KMS-11 (cell line): ENCODE data around the gene LMX1A.

Source experiments
- H2AFZ ChIP-seq: fragments of 200-600 bp; sonication (generic); 2 replicates; pipeline ENCODE4 v1.6.1; 2016; ENCODE audit warnings: antibody characterized with exemption, mixed run types, low read depth
- H3K27ac ChIP-seq: fragments of 200-600 bp; sonication (generic); 2 replicates; pipeline ENCODE4 v1.6.1; 2016; ENCODE audit warnings: mild to moderate bottlenecking, mixed run types
- H3K27me3 ChIP-seq: fragments of 200-600 bp; sonication (generic); 2 replicates; pipeline ENCODE4 v1.6.1; 2017; ENCODE audit warnings: mild to moderate bottlenecking, low read depth, mixed run types, moderate library complexity; ENCODE audit not compliant: insufficient read depth
- H3K36me3 ChIP-seq: fragments of 200-600 bp; sonication (generic); 2 replicates; pipeline ENCODE4 v1.6.1; 2017; ENCODE audit warnings: mild to moderate bottlenecking, mixed run types; ENCODE audit not compliant: insufficient read depth
- H3K4me1 ChIP-seq: fragments of 200-600 bp; sonication (generic); 2 replicates; pipeline ENCODE4 v1.6.1; 2016; ENCODE audit warnings: mild to moderate bottlenecking, low read depth, mixed run types; ENCODE audit not compliant: poor library complexity, severe bottlenecking
- H3K4me2 ChIP-seq: fragments of 200-600 bp; sonication (generic); 2 replicates; pipeline ENCODE4 v1.7.0; 2016; ENCODE audit warnings: mild to moderate bottlenecking, mixed run types
- H3K4me3 ChIP-seq: fragments of 200-600 bp; sonication (generic); IDR thresholded peaks from 2 replicates; pipeline ENCODE4 v1.6.1; 2017; ENCODE audit warnings: low read depth, low read length, mixed read lengths; ENCODE audit not compliant: insufficient read depth
- H3K79me2 ChIP-seq: fragments of 200-600 bp; sonication (generic); 2 replicates; pipeline ENCODE4 v1.6.1; 2016; ENCODE audit warnings: low read depth, mixed run types; ENCODE audit not compliant: insufficient read depth
- H3K9ac ChIP-seq: fragments of 200-600 bp; sonication (generic); 2 replicates; pipeline ENCODE4 v1.6.1; 2016; ENCODE audit warnings: mild to moderate bottlenecking, mixed run types
- H4K20me1 ChIP-seq: fragments of 200-600 bp; sonication (generic); 2 replicates; pipeline ENCODE4 v1.6.1; 2016; ENCODE audit warnings: mild to moderate bottlenecking, mixed run types; ENCODE audit not compliant: insufficient read depth
- CTCF ChIP-seq: fragments of 200-600 bp; sonication (generic); conservative IDR thresholded peaks from 2 replicates; pipeline ENCODE4 v1.6.1; 2017; ENCODE audit warnings: low read depth, mild to moderate bottlenecking, antibody characterized with exemption, low read length, moderate library complexity, mixed read lengths

LMX1A gene

GRCh38 chr1:165281207-165281901, 75.2 kb downstream of the LMX1A start:
- H3K79me2 ChIP-seq, result no peaks in the 10 kb centered on the region
- no peaks in the 10 kb centered on the region for H3K4me1 ChIP-seq
- H3K36me3 ChIP-seq, result no peaks in the 10 kb centered on the region
- TF ChIP-seq CTCF, result no peak
- no peak overlapping the region for H3K4me3 ChIP-seq
- H3K27ac ChIP-seq, result no peak overlapping the region
- H3K27me3 ChIP-seq, result no peaks in the 10 kb centered on the region
- no peaks in the 10 kb centered on the region for H4K20me1 ChIP-seq
- H3K4me2 ChIP-seq, result no peak overlapping the region
- no peak overlapping the region for H3K9ac ChIP-seq
- H2AFZ ChIP-seq, result no peak overlapping the region

GRCh38 chr1:165279882-165280281, 76.6 kb downstream of the LMX1A start:
- Histone ChIP-seq H3K4me3 (no peak overlapping the region), H3K4me1 (no peaks in the 10 kb centered on the region), H3K4me2 (no peak overlapping the region), H3K27ac (no peak overlapping the region), H3K79me2 (no peaks in the 10 kb centered on the region), H3K27me3 (no peaks in the 10 kb centered on the region), H2AFZ (no peak overlapping the region), H4K20me1 (no peaks in the 10 kb centered on the region), H3K9ac (no peak overlapping the region), H3K36me3 (no peaks in the 10 kb centered on the region)
- no peak for TF ChIP-seq CTCF

- no peak overlapping the region for H3K27ac ChIP-seq
These were observed 80.2 kb downstream of the LMX1A start for GRCh38 chr1:165276314-165276713.

GRCh38 chr1:165265196-165265838, 91.2 kb downstream of the LMX1A start:
- Histone ChIP-seq H3K4me3 (no peak overlapping the region), H3K9ac (no peak overlapping the region), H3K4me1 (no peaks in the 10 kb centered on the region), H4K20me1 (no peaks in the 10 kb centered on the region), H3K4me2 (no peak overlapping the region), H3K27me3 (no peaks in the 10 kb centered on the region), H3K27ac (no peak overlapping the region), H3K79me2 (no peaks in the 10 kb centered on the region), H3K36me3 (no peaks in the 10 kb centered on the region), H2AFZ (no peak overlapping the region)
- no peak for TF ChIP-seq CTCF

More at GRCh38 chr1:165276314-165276713, 80.2 kb downstream of the LMX1A start:
- H3K9ac ChIP-seq, result no peak overlapping the region
- H3K4me1 ChIP-seq, result no peaks in the 10 kb centered on the region
- no peaks in the 10 kb centered on the region for H3K36me3 ChIP-seq
- no peaks in the 10 kb centered on the region for H4K20me1 ChIP-seq
- no peak for TF ChIP-seq CTCF
- no peaks in the 10 kb centered on the region for H3K79me2 ChIP-seq
- H3K27me3 ChIP-seq, result no peaks in the 10 kb centered on the region
- no peak overlapping the region for H3K4me3 ChIP-seq
- no peak overlapping the region for H2AFZ ChIP-seq
- no peak overlapping the region for H3K4me2 ChIP-seq
